B cell (primary cell): ENCODE results near the gene PANK4. TPM values are rescaled to one million over a fixed set of nuclear protein-coding genes. Genes with fewer than 3 reads are reported as not detected.

ENCODE experiments used
- ATAC-seq: fragments of 200-7000 bp; cut with Tn5 transposase; one replicate; pipeline ENCODE4 v1.10.0; 2021; ENCODE audit warnings: low read depth, mild to moderate bottlenecking, moderate number of reproducible peaks, moderate library complexity
- CTCF ChIA-PET: fragments of 350-600 bp; sonication (Branson Sonifier 250); formaldehyde crosslinking; loops from one replicate; lab custom pipeline; 2021; ENCODE audit warnings: antibody characterized with exemption, inconsistent platforms; lab: Charles Lee
- POLR2A ChIA-PET: fragments of 350-600 bp; sonication (Branson Sonifier 250); formaldehyde crosslinking; loops from one replicate; lab custom pipeline; 2021; ENCODE audit warnings: antibody characterized with exemption; lab: Charles Lee
- DNase-seq: peaks from one replicate; pipeline ENCODE4 v3.0.0; 2013
- H2AFZ ChIP-seq: 2 replicates; pipeline ENCODE4 v1.6.1; 2012; ENCODE audit warnings: mild to moderate bottlenecking, low read depth, low read length; ENCODE audit not compliant: insufficient read depth, poor library complexity, severe bottlenecking
- H3K27ac ChIP-seq, 2 donors: 1 replicate in 1 of 2; 2 replicates in 1 of 2; pipeline ENCODE4 v1.5.1; 2012 to 2013; ENCODE audit warnings: low read length in 2 of 2, mild to moderate bottlenecking in 2 of 2, moderate library complexity in 1 of 2
- H3K27me3 ChIP-seq, 4 experiments: fragments of 200-600 bp in 1 of 4; sonication (generic) in 1 of 4; replicated peaks in 1 of 4; 1 replicate in 2 of 4; 2 replicates in 2 of 4; pipeline versions ENCODE4 v1.6.1 to v1.7.0; 2013 to 2016; ENCODE audit warnings: low read length in 3 of 4, mild to moderate bottlenecking in 2 of 4, mixed read lengths in 1 of 4, moderate library complexity in 1 of 4; ENCODE audit not compliant: insufficient read depth in 4 of 4, control insufficient read depth in 3 of 4; ENCODE audit errors: control extremely low read depth in 1 of 4
- H3K36me3 ChIP-seq, 2 experiments: replicated peaks in 1 of 2; 1 replicate in 1 of 2; 2 replicates in 1 of 2; pipeline versions ENCODE4 v1.6.1 to v1.7.1; 2013; ENCODE audit warnings: low read length in 1 of 2; ENCODE audit not compliant: insufficient read depth in 2 of 2, control insufficient read depth in 1 of 2; ENCODE audit errors: control extremely low read depth in 1 of 2, extremely low read depth in 1 of 2
- H3K4me1 ChIP-seq, 2 donors: fragments of 200-600 bp in 1 of 2; sonication (generic) in 1 of 2; 1 replicate in 1 of 2; 2 replicates in 1 of 2; pipeline versions ENCODE4 v1.5.1 to v1.6.1; 2013 to 2017; ENCODE audit warnings: low read length in 2 of 2; ENCODE audit not compliant: control insufficient read depth in 2 of 2, insufficient read depth in 2 of 2
- H3K4me2 ChIP-seq: replicated peaks from 2 replicates; pipeline ENCODE3; 2012; ENCODE audit warnings: mild to moderate bottlenecking, low read depth, low read length; ENCODE audit not compliant: poor library complexity, severe bottlenecking
- H3K4me3 ChIP-seq, 5 experiments: fragments of 200-600 bp in 1 of 5; sonication (generic) in 1 of 5; 1 replicate in 3 of 5; 2 replicates in 2 of 5; pipeline versions ENCODE4 v1.5.1 to v1.7.0; 2011 to 2016; ENCODE audit warnings: low read length in 4 of 5, mild to moderate bottlenecking in 4 of 5, low read depth in 2 of 5, control low read depth in 1 of 5, moderate library complexity in 1 of 5; ENCODE audit not compliant: insufficient read depth in 1 of 5; ENCODE audit errors: control extremely low read depth in 1 of 5, extremely low read depth in 1 of 5
- H3K79me2 ChIP-seq: fragments of 200-600 bp; sonication (generic); one replicate; pipeline ENCODE4 v1.6.0; 2016; ENCODE audit warnings: low read length; ENCODE audit not compliant: control insufficient read depth, insufficient read depth
- H3K9ac ChIP-seq: fragments of 200-600 bp; sonication (generic); 2 replicates; pipeline ENCODE4 v1.6.1; 2017; ENCODE audit warnings: mild to moderate bottlenecking, low read length, moderate library complexity
- H3K9me3 ChIP-seq, 3 donors: one replicate each; pipeline versions ENCODE4 v1.6.1 to v1.7.1; 2013; ENCODE audit warnings: low read length in 2 of 3; ENCODE audit not compliant: control insufficient read depth in 2 of 3, insufficient read depth in 1 of 3; ENCODE audit errors: control extremely low read depth in 1 of 3
- H4K20me1 ChIP-seq: 2 replicates; pipeline ENCODE4 v1.6.0; 2012; ENCODE audit warnings: mild to moderate bottlenecking, low read length; ENCODE audit not compliant: insufficient read depth, control insufficient read depth, poor library complexity, severe bottlenecking
- H3K27ac Mint-ChIP-seq: one replicate; pipeline ENCODE4 v1.8.0; 2021; ENCODE audit warnings: mixed read lengths
- H3K27me3 Mint-ChIP-seq: one replicate; pipeline ENCODE4 v1.8.0; 2021; ENCODE audit warnings: mixed read lengths
- H3K4me1 Mint-ChIP-seq: one replicate; pipeline ENCODE4 v1.8.0; 2021; ENCODE audit warnings: mixed read lengths
- H3K4me3 Mint-ChIP-seq: one replicate; pipeline ENCODE4 v1.8.0; 2021; ENCODE audit warnings: mixed read lengths
- H3K9me3 Mint-ChIP-seq: one replicate; pipeline ENCODE4 v1.8.0; 2022; ENCODE audit warnings: mixed read lengths; ENCODE audit not compliant: insufficient read depth
- EZH2 ChIP-seq: IDR thresholded peaks from 2 replicates; pipeline ENCODE4 v1.6.1; 2012; ENCODE audit warnings: borderline replicate concordance, low read depth, mild to moderate bottlenecking, moderate library complexity, low read length; ENCODE audit not compliant: insufficient read depth, poor library complexity, severe bottlenecking
- WGBS: methylation state at CpG from one replicate; pipeline ENCODE4 v1.1.5; 2013; ENCODE audit warnings: missing lambda C conversion rate; ENCODE audit not compliant: insufficient coverage; 5-methylcytosine and 5-hydroxymethylcytosine counted together
- intact Hi-C: fragments of 100-400 bp; cut with micrococcal nuclease; formaldehyde crosslinking; loops from one replicate; pipeline ENCODE4 v1.10.0; 2022
- polyA plus RNA-seq: library from polyadenylated mRNA; depleted of rRNA; stranded (reverse); fragments of >200 nt; gene quantifications from 2 replicates; pipeline ENCODE4 v1.2.3, GENCODE V29; 2012
- total RNA-seq, 2 donors: library from RNA; stranded (reverse); fragments of 120-200 nt in 1 of 2; gene quantifications; 1 replicate in 1 of 2; 2 replicates in 1 of 2; pipeline versions ENCODE4 v1.2.3 to v1.2.4, GENCODE V29; 2013 to 2022
- TF ChIP-seq, protein P1 (sequence below): fragments of 200-600 bp; IDR thresholded peaks from one replicate; pipeline ENCODE4 v1.8.0; 2022; ENCODE audit warnings: antibody characterized with exemption, mild to moderate bottlenecking

PANK4 gene
- total and polyA plus RNA-seq, 2 donors (not counting 1 experiment from before 2014, with no cell fraction given) = 38.0 to 80.5 TPM

- H3K4me3 ChIP-seq = no peak overlapping the region
- no peak overlapping the region for H3K27ac ChIP-seq
- no peaks in the 10 kb centered on the region for H3K4me1 ChIP-seq
- H3K9me3 ChIP-seq = no peaks in the 10 kb centered on the region
- H3K27me3 ChIP-seq = no peaks in the 10 kb centered on the region
- TF ChIP-seq, protein P1, sequence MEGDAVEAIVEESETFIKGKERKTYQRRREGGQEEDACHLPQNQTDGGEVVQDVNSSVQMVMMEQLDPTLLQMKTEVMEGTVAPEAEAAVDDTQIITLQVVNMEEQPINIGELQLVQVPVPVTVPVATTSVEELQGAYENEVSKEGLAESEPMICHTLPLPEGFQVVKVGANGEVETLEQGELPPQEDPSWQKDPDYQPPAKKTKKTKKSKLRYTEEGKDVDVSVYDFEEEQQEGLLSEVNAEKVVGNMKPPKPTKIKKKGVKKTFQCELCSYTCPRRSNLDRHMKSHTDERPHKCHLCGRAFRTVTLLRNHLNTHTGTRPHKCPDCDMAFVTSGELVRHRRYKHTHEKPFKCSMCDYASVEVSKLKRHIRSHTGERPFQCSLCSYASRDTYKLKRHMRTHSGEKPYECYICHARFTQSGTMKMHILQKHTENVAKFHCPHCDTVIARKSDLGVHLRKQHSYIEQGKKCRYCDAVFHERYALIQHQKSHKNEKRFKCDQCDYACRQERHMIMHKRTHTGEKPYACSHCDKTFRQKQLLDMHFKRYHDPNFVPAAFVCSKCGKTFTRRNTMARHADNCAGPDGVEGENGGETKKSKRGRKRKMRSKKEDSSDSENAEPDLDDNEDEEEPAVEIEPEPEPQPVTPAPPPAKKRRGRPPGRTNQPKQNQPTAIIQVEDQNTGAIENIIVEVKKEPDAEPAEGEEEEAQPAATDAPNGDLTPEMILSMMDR = no peak
- TF ChIP-seq EZH2 = no peak
- no peak overlapping the region for H2AFZ ChIP-seq
- peaks cover 2% of the 10 kb centered on the region for H3K4me1 Mint-ChIP-seq
- ATAC-seq = no peak
- CTCF ChIA-PET = interaction anchor here (0.6 kb wide), 1 partner anchor 207 kb away, joined by 3 read pairs; no protein-coding TSS in a partner anchor
- POLR2A ChIA-PET = interaction anchor here (1.1 kb wide), 1 partner anchor 19 kb away, joined by 3 read pairs; the partner anchor contains the start of gene PANK4
- H3K9me3 Mint-ChIP-seq = no peaks in the 10 kb centered on the region
- peaks cover 0 to 41% of the 10 kb centered on the region in 2 experiments for H3K36me3 ChIP-seq
- no peak for DNase-seq
- no peaks in the 10 kb centered on the region for H3K79me2 ChIP-seq
- H3K27me3 Mint-ChIP-seq = no peaks in the 10 kb centered on the region
- intact Hi-C loops = no loop called here
- peaks cover 48% of the 10 kb centered on the region for H4K20me1 ChIP-seq
- no peak overlapping the region for H3K9ac ChIP-seq
- 79% methylated on average over 4 of the region's 6 CpGs for WGBS
- no peak overlapping the region for H3K27ac Mint-ChIP-seq
- no peak overlapping the region for H3K4me2 ChIP-seq
- H3K4me3 Mint-ChIP-seq = no peak overlapping the region
Observed at GRCh38 chr1:2507744-2508155, 18.6 kb downstream of the PANK4 start.

DNA sequence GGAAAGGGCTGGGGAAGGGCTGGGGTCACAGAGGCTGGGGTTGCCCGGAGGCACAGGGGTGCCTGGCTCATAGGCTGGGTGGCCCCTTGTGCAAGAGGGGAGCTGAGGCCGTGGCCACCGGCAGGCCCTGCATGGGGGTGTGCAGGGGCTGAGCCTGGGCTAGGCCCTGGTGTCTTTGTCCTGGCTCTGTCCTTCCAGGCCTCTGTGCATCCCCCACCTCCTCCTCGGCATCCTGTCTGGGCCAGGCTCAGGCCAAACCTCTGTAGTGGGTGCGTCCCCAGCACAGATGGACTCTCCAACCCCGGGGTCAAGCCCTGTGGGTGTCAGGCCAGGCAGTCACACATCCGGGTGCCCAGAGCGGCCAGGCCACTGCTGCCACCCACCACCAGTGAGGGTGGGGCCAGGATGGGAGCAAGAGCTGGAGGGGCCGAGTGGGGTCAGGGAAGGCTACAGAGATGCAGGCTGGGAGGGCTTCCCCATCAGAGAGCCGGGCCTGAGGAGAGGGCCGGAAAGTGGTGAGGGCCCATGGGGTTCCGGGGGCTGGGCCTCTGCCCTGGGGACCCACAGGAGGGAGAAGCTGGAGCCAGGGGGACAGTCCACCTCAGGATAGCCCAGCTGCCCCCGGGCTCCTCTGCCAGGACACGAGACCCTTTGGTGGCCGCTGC is 19.4 kb downstream of the PANK4 start:
- ChIA-PET POLR2A (no interaction called here), CTCF (interaction anchor here (1.2 kb wide), 1 partner anchor 26 kb away, joined by 4 read pairs; no protein-coding TSS in a partner anchor)
- Histone ChIP-seq H2AFZ (no peak overlapping the region), H3K4me3 (no peak overlapping the region), H3K36me3 (peaks cover 0 to 34% of the 10 kb centered on the region in 2 experiments), H3K9ac (no peak overlapping the region), H3K4me2 (no peak overlapping the region), H3K4me1 (no peaks in the 10 kb centered on the region), H4K20me1 (peaks cover 42% of the 10 kb centered on the region), H3K9me3 (no peaks in the 10 kb centered on the region), H3K27me3 (no peaks in the 10 kb centered on the region), H3K27ac (no peak overlapping the region), H3K79me2 (no peaks in the 10 kb centered on the region)
- no peaks in the 10 kb centered on the region for H3K9me3 Mint-ChIP-seq
- H3K27ac Mint-ChIP-seq = no peak overlapping the region
- intact Hi-C loops = no loop called here
- H3K4me3 Mint-ChIP-seq = no peak overlapping the region
- H3K27me3 Mint-ChIP-seq = no peaks in the 10 kb centered on the region
- ATAC-seq (no peak), DNase-seq (no peak)
- peaks cover 2% of the 10 kb centered on the region for H3K4me1 Mint-ChIP-seq
- TF ChIP-seq, protein P1 = no peak
- TF ChIP-seq EZH2 = no peak
- WGBS = 76% methylated on average over 15 of the region's 15 CpGs
